GM12878 (cell line): ENCODE measurements around the gene GALK1. TPM values are rescaled to one million over a fixed set of nuclear protein-coding genes. Genes with fewer than 3 reads are reported as not detected.

Source experiments
- ATAC-seq: fragments of 200-7000 bp; cut with Tn5 transposase; 3 replicates; pipeline ENCODE4 v1.9.1; 2020; ENCODE audit warnings: mild to moderate bottlenecking, moderate library complexity
- BruUV-seq: library from RNA; stranded (reverse); fragments of 400-500 nt; replicated peaks from 2 replicates; lab custom pipeline; 2021; lab: Mats Ljungman, UMichigan
- CTCF ChIA-PET: fragments of 300-600 bp; sonication (Branson Sonifier 250); formaldehyde crosslinking; extraction: SDS; loops from one replicate; lab custom pipeline; 2021; ENCODE audit warnings: inconsistent platforms; lab: Yijun Ruan, JAX
- POLR2A ChIA-PET: fragments of 350-600 bp; formaldehyde crosslinking; extraction: SDS; loops from one replicate; lab custom pipeline; 2021; ENCODE audit warnings: inconsistent platforms; lab: Charles Lee
- RAD21 ChIA-PET: fragments of 300-600 bp; sonication (Branson Sonifier 250); formaldehyde crosslinking; loops from one replicate; lab custom pipeline; 2023; ENCODE audit warnings: antibody characterized with exemption; ENCODE audit not compliant: unreplicated experiment; lab: Charles Lee
- SMC1A ChIA-PET: fragments of 300-600 bp; sonication (Branson Sonifier 250); formaldehyde crosslinking; loops from one replicate; lab custom pipeline; 2023; ENCODE audit not compliant: unreplicated experiment, uncharacterized antibody; lab: Charles Lee
- DNase-seq: peaks from one replicate; pipeline ENCODE4 v3.0.0-alpha.2; 2011; ENCODE audit warnings: low read depth, low spot score
- FAIRE-seq: peaks from 3 replicates; lab custom pipeline; 2011; peaks lifted over from hg19 to GRCh38; lab: Jason Lieb, UNC
- H2AFZ ChIP-seq: 2 replicates; pipeline ENCODE4 v1.6.0; 2011; ENCODE audit warnings: low read depth, low read length, control low read depth; ENCODE audit not compliant: control insufficient read depth
- H3K27ac ChIP-seq: 2 replicates; pipeline ENCODE4 v1.5.1; 2011; ENCODE audit warnings: control low read depth; ENCODE audit not compliant: control insufficient read depth, insufficient read depth
- H3K27me3 ChIP-seq, 2 experiments: replicated peaks in 1 of 2; 2 replicates each; pipeline versions ENCODE4 v1.6.0 to v1.6.1; 2011; ENCODE audit warnings: low read length in 1 of 2; ENCODE audit not compliant: control insufficient read depth in 2 of 2, insufficient read depth in 2 of 2
- H3K36me3 ChIP-seq, 2 experiments: 2 replicates each; pipeline ENCODE4 v1.5.1; 2011; ENCODE audit warnings: low read length in 1 of 2; ENCODE audit not compliant: control insufficient read depth in 2 of 2, insufficient read depth in 2 of 2
- H3K4me1 ChIP-seq: 2 replicates; pipeline ENCODE4 v1.6.1; 2011; ENCODE audit warnings: mild to moderate bottlenecking, low read length, moderate library complexity, mixed read lengths; ENCODE audit not compliant: control insufficient read depth, insufficient read depth
- H3K4me2 ChIP-seq: 2 replicates; pipeline ENCODE4 v1.6.0; 2011; ENCODE audit warnings: control low read depth; ENCODE audit not compliant: control insufficient read depth, insufficient read depth
- H3K4me3 ChIP-seq: fragments of 200-600 bp; sonication (generic); 2 replicates; pipeline ENCODE4 v1.5.1; 2016
- H3K79me2 ChIP-seq: 2 replicates; pipeline ENCODE4 v1.6.0; 2011; ENCODE audit warnings: low read length; ENCODE audit not compliant: control insufficient read depth, insufficient read depth
- H3K9ac ChIP-seq: 2 replicates; pipeline ENCODE4 v1.8.0; 2011; ENCODE audit warnings: low read length, control low read depth, mixed read lengths; ENCODE audit not compliant: control insufficient read depth, insufficient read depth
- H3K9me3 ChIP-seq: replicated peaks from 3 replicates; pipeline ENCODE4 v1.5.1; 2011; ENCODE audit warnings: mild to moderate bottlenecking, low read length; ENCODE audit not compliant: control insufficient read depth, insufficient read depth
- H4K20me1 ChIP-seq: 2 replicates; pipeline ENCODE4 v1.6.0; 2011; ENCODE audit not compliant: control insufficient read depth, insufficient read depth
- CTCF ChIP-seq, 3 experiments: IDR thresholded peaks in 2 of 3; conservative IDR thresholded peaks in 1 of 3; 2 replicates each; pipeline ENCODE4 v1.5.1; 2011; ENCODE audit warnings: low read depth in 3 of 3, low read length in 3 of 3, mild to moderate bottlenecking in 3 of 3, control low read depth in 2 of 3, moderate library complexity in 2 of 3, inconsistent platforms in 1 of 3, mixed read lengths in 1 of 3; ENCODE audit not compliant: control insufficient read depth in 2 of 3, insufficient read depth in 1 of 3; ENCODE audit errors: extremely low read depth in 1 of 3
- RAD21 ChIP-seq: IDR thresholded peaks from 2 replicates; pipeline ENCODE4 v1.6.1; 2011; ENCODE audit warnings: mild to moderate bottlenecking, low read depth, low read length, moderate library complexity; ENCODE audit not compliant: insufficient read depth
- TCF12 ChIP-seq: IDR thresholded peaks from 2 replicates; pipeline ENCODE4 v1.6.1; 2011; ENCODE audit warnings: low read depth, mild to moderate bottlenecking, low read length
- WGBS: methylation state at CpG from one replicate; pipeline ENCODE4 v1.1.6; 2016; ENCODE audit warnings: low lambda C conversion rate; ENCODE audit not compliant: insufficient replicate concordance, insufficient coverage; ENCODE audit errors: missing lambda C conversion rate; 5-methylcytosine and 5-hydroxymethylcytosine counted together
- in situ Hi-C: fragments of 300-500 bp; cut with MboI; formaldehyde crosslinking; loops from 9 replicates; pipeline ENCODE4 v1.14.3; 2018; ENCODE audit warnings: mixed read lengths
- intact Hi-C: fragments of 100-400 bp; cut with micrococcal nuclease; formaldehyde crosslinking; loops from one replicate; pipeline ENCODE4 v1.14.2; 2022; ENCODE audit not compliant: unreplicated experiment
- polyA plus RNA-seq, 11 experiments: library from polyadenylated mRNA; depleted of rRNA in 4 of 11; unstranded in 6 of 11; stranded (reverse) in 5 of 11; fragments of >200 nt; fragmentation: Nextera tagmentation in 4 of 11; fragmentation: Illumina TruSeq in 1 of 11; extraction: Ambion mirVana in 4 of 11; extraction: Trizol in 1 of 11; gene quantifications; 1 replicate in 1 of 11; 2 replicates in 10 of 11; pipeline versions ENCODE4 v1.2.1 to v1.2.3, GENCODE V29; 2011 to 2016; ENCODE audit warnings: inconsistent platforms in 2 of 11, missing spikeins in 2 of 11, low read depth in 1 of 11
- total RNA-seq, 4 experiments: library from RNA; depleted of rRNA in 3 of 4; stranded (reverse); fragments of >200 nt in 3 of 4; fragmentation: Illumina TruSeq in 1 of 4; extraction: Trizol in 1 of 4; gene quantifications; 2 replicates each; pipeline versions ENCODE4 v1.2.1 to v1.2.3, GENCODE V29; 2013 to 2021

Gene GALK1
- total and polyA plus RNA-seq, 10 of the 15 experiments (the other 5 are each of a cell fraction or from before 2014, with no cell fraction given): 0.21 to 43.8 (median 21.4) TPM

- H3K27me3 ChIP-seq: no peaks in the 10 kb centered on the region
- H3K9ac ChIP-seq: no peak overlapping the region
- no peaks in the 10 kb centered on the region for H4K20me1 ChIP-seq
- H3K27ac ChIP-seq: no peak overlapping the region
- intact Hi-C loops: no loop called here
- no peaks in the 10 kb centered on the region for H3K36me3 ChIP-seq
- FAIRE-seq: no peak
- BruUV-seq: no TSS peak
- POLR2A ChIA-PET: no interaction called here
- peaks cover 6% of the 10 kb centered on the region for H3K4me1 ChIP-seq
- no peaks in the 10 kb centered on the region for H3K9me3 ChIP-seq
- WGBS: 85% methylated on average over 37 of the region's 41 CpGs
- CTCF ChIA-PET: no interaction called here
- peak; percentile 12 to 22 (median 19); a peak in 3 of 6 replicates for TF ChIP-seq CTCF (IDR thresholded peaks at IDR 0.05 in 2 of 3, conservative IDR thresholded peaks at IDR 0.05 in 1 of 3; ENCODE audit: control insufficient read depth in 2 of 3, extremely low read depth in 1 of 3, insufficient read depth in 1 of 3, low read depth in 3 of 3, low read length in 3 of 3)
- no peak for TF ChIP-seq TCF12
- TF ChIP-seq RAD21: 0 out of 2 replicates have a peak, but pooled peaks have one; percentile 8
- TF ChIP-seq, all 136 proteins: peak for 2
- Histone ChIP-seq H2AFZ (no peak overlapping the region), H3K4me2 (no peak overlapping the region), H3K4me3 (no peak overlapping the region), H3K79me2 (no peaks in the 10 kb centered on the region)
- in situ Hi-C loops: no loop called here
- ChIA-PET SMC1A (no interaction called here), RAD21 (no interaction called here)
- no peak for DNase-seq
- no peak for ATAC-seq
Measured at GRCh38 chr17:75758131-75758905, 6.7 kb downstream of the GALK1 start.
